Endothelial cell of umbilical vein (primary cell): ENCODE data around the gene SPOP. TPM values are rescaled to one million over a fixed set of nuclear protein-coding genes. Genes with fewer than 3 reads are reported as not detected.

Source experiments
- BruUV-seq: library from RNA; stranded (reverse); fragments of 400-500 nt; replicated peaks from 2 replicates; lab custom pipeline; 2021; lab: Mats Ljungman, UMichigan
- CTCF ChIA-PET: fragments of 300-600, 350-600 bp; sonication (Branson Sonifier 250); formaldehyde crosslinking; loops from one replicate; lab custom pipeline; 2021; ENCODE audit warnings: antibody characterized with exemption, inconsistent platforms; lab: Charles Lee
- POLR2A ChIA-PET: fragments of 300-600, 350-600 bp; sonication (Branson Sonifier 250); formaldehyde crosslinking; loops from one replicate; lab custom pipeline; 2021; ENCODE audit warnings: antibody characterized with exemption, inconsistent platforms; lab: Charles Lee
- DNase-seq: peaks from one replicate; pipeline ENCODE4 v3.0.0-alpha.2; 2011; ENCODE audit warnings: low read depth, low spot score
- FAIRE-seq: peaks from 2 replicates; lab custom pipeline; 2011; peaks lifted over from hg19 to GRCh38; lab: Jason Lieb, UNC
- H2AFZ ChIP-seq: 2 replicates; pipeline ENCODE4 v1.6.0; 2012; ENCODE audit warnings: low read depth, low read length, control low read depth, inconsistent platforms
- H3K27ac ChIP-seq: 2 replicates; pipeline ENCODE4 v1.5.1; 2011; ENCODE audit warnings: low read depth, mild to moderate bottlenecking, control low read depth, low read length, moderate library complexity; ENCODE audit not compliant: insufficient read depth
- H3K27me3 ChIP-seq, 2 experiments: 2 replicates each; pipeline versions ENCODE4 v1.6.0 to v1.6.1; 2011; ENCODE audit warnings: low read length in 2 of 2, mixed read lengths in 1 of 2; ENCODE audit not compliant: control insufficient read depth in 2 of 2, insufficient read depth in 2 of 2
- H3K36me3 ChIP-seq, 2 experiments: 2 replicates in 1 of 2; 3 replicates in 1 of 2; pipeline ENCODE4 v1.5.1; 2011; ENCODE audit warnings: low read length in 2 of 2, mild to moderate bottlenecking in 1 of 2, moderate library complexity in 1 of 2; ENCODE audit not compliant: control insufficient read depth in 2 of 2, insufficient read depth in 2 of 2; ENCODE audit errors: extremely low read depth in 1 of 2
- H3K4me1 ChIP-seq: 3 replicates; pipeline ENCODE4 v1.5.1; 2011; ENCODE audit warnings: mild to moderate bottlenecking, low read length; ENCODE audit not compliant: control insufficient read depth, insufficient read depth; ENCODE audit errors: extremely low read depth
- H3K4me2 ChIP-seq: 2 replicates; pipeline ENCODE4 v1.6.1; 2011; ENCODE audit warnings: low read length, control low read depth, mixed read lengths; ENCODE audit not compliant: insufficient read depth
- H3K4me3 ChIP-seq, 3 experiments: fragments of 200-600 bp in 1 of 3; sonication (generic), shearing (Covaris generic) in 1 of 3; replicated peaks in 1 of 3; 2 replicates each; pipeline ENCODE4 v1.5.1; 2011 to 2016; ENCODE audit warnings: control low read depth in 3 of 3, low read length in 3 of 3, mild to moderate bottlenecking in 2 of 3, inconsistent platforms in 1 of 3, low read depth in 1 of 3, moderate library complexity in 1 of 3; ENCODE audit not compliant: insufficient read depth in 1 of 3
- H3K79me2 ChIP-seq: 2 replicates; pipeline ENCODE4 v1.6.0; 2012; ENCODE audit warnings: low read length, inconsistent platforms; ENCODE audit not compliant: control insufficient read depth, insufficient read depth
- H3K9ac ChIP-seq: replicated peaks from 2 replicates; pipeline ENCODE3; 2011; ENCODE audit warnings: low read length, control low read depth; ENCODE audit not compliant: insufficient read depth; ENCODE audit errors: extremely low read depth
- H3K9me1 ChIP-seq: replicated peaks from 3 replicates; pipeline ENCODE4 v1.6.0; 2011; ENCODE audit warnings: mild to moderate bottlenecking, low read length; ENCODE audit not compliant: control insufficient read depth, insufficient read depth; ENCODE audit errors: extremely low read depth
- H3K9me3 ChIP-seq: replicated peaks from 2 replicates; pipeline ENCODE4 v1.5.1; 2012; ENCODE audit warnings: low read length, inconsistent platforms; ENCODE audit not compliant: control insufficient read depth, insufficient read depth
- H4K20me1 ChIP-seq: replicated peaks from 2 replicates; pipeline ENCODE3; 2011; ENCODE audit warnings: mild to moderate bottlenecking, low read length; ENCODE audit not compliant: control insufficient read depth, insufficient read depth; ENCODE audit errors: extremely low read depth
- EZH2 ChIP-seq: IDR thresholded peaks from 2 replicates; pipeline ENCODE4 v1.6.1; 2012; ENCODE audit warnings: borderline replicate concordance, low read depth, mild to moderate bottlenecking, moderate library complexity, low read length, inconsistent platforms; ENCODE audit not compliant: severe bottlenecking
- FOS ChIP-seq: IDR thresholded peaks from 2 replicates; pipeline ENCODE4 v1.6.1; 2011; ENCODE audit warnings: mild to moderate bottlenecking, low read length, moderate library complexity, borderline replicate concordance; ENCODE audit not compliant: insufficient read depth
- GATA2 ChIP-seq: IDR thresholded peaks from 2 replicates; pipeline ENCODE4 v1.7.0; 2011; ENCODE audit warnings: low read depth, mild to moderate bottlenecking, moderate library complexity, mixed read lengths, low read length; ENCODE audit not compliant: insufficient read length, insufficient read depth
- JUN ChIP-seq: IDR thresholded peaks from 2 replicates; pipeline ENCODE4 v1.6.1; 2011; ENCODE audit warnings: borderline replicate concordance, low read depth; ENCODE audit not compliant: insufficient read length, insufficient read depth
- MAX ChIP-seq: IDR thresholded peaks from 2 replicates; pipeline ENCODE4 v1.6.1; 2011; ENCODE audit not compliant: insufficient read depth, insufficient read length
- MYC ChIP-seq: IDR thresholded peaks from one replicate; pipeline ENCODE4 v1.6.1; 2011; ENCODE audit warnings: mild to moderate bottlenecking, low read depth, low read length
- POLR2A ChIP-seq: IDR thresholded peaks from 2 replicates; pipeline ENCODE4 v1.6.1; 2012; ENCODE audit warnings: low read depth, mild to moderate bottlenecking, control low read depth, low read length
- POLR2AphosphoS5 ChIP-seq: IDR thresholded peaks from 2 replicates; pipeline ENCODE4 v1.6.1; 2012; ENCODE audit warnings: low read depth, mild to moderate bottlenecking, control low read depth, low read length, moderate library complexity; ENCODE audit not compliant: insufficient read depth
- dilution Hi-C: fragments of 300-500 bp; cut with MboI; formaldehyde crosslinking; loops from one replicate; pipeline ENCODE4 v1.15.0; 2019; ENCODE audit warnings: low sequenced_read_pairs; ENCODE audit not compliant: extremely low pct_ligation_motif_present
- intact Hi-C: fragments of 100-400 bp; cut with micrococcal nuclease; formaldehyde crosslinking; loops from one replicate; pipeline ENCODE4 v1.10.0; 2022
- polyA plus RNA-seq, 4 experiments: library from polyadenylated mRNA; depleted of rRNA in 3 of 4; stranded (reverse) in 3 of 4; unstranded in 1 of 4; fragments of >200 nt; gene quantifications; 2 replicates each; pipeline versions ENCODE4 v1.2.1 to v1.2.3, GENCODE V29; 2011 to 2012; ENCODE audit warnings: missing spikeins in 1 of 4
- total RNA-seq: library from RNA; stranded (reverse); gene quantifications from 2 replicates; pipeline ENCODE4 v1.2.3, GENCODE V29; 2021
- TF ChIP-seq, protein P1 (sequence below), 2 donors: IDR thresholded peaks; 1 replicate in 1 of 2; 2 replicates in 1 of 2; pipeline ENCODE4 v1.5.1; 2011; ENCODE audit warnings: low read length in 2 of 2, mild to moderate bottlenecking in 2 of 2, moderate library complexity in 2 of 2, control low read depth in 1 of 2, inconsistent platforms in 1 of 2, low read depth in 1 of 2; ENCODE audit not compliant: insufficient read depth in 1 of 2; ENCODE audit errors: extremely low read depth in 1 of 2

SPOP gene
- total and polyA plus RNA-seq, 2 donors (not counting 3 experiments of a cell fraction or from before 2014, with no cell fraction given), result 46.9 to 61.0 TPM

DNA sequence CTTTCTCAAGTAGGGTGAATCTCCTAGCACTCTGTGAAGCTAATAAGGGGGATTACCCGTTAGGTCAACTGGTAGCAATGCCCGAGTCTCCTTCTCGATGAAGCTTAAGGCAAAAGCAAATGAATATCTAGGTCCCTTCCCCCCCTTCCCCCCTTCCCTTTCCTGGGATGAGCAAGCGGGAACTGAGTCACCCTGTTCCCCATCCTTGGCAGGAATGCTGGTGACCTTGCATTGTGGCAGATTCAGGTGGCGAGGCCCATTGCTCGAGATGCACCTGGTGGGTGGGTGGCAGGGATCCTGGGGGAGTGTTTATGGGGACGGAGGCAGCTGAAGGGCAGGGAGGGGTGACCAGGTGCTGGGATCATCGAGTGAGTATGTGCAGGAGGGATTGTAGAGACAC lies 95.1 kb downstream of the SPOP start:
- H3K4me3 ChIP-seq, result no peak overlapping the region
- FAIRE-seq, result no peak
- no peaks in the 10 kb centered on the region for H3K27me3 ChIP-seq
- H3K4me1 ChIP-seq, result peaks cover 6% of the 10 kb centered on the region
- dilution Hi-C loops (no loop called here), intact Hi-C loops (no loop called here)
- H3K27ac ChIP-seq, result no peak overlapping the region
- H2AFZ ChIP-seq, result no peak overlapping the region
- no peaks in the 10 kb centered on the region for H3K9me1 ChIP-seq
- TF ChIP-seq POLR2A (no peak), FOS (no peak), GATA2 (no peak), EZH2 (no peak), MAX (no peak), POLR2AphosphoS5 (no peak), MYC (no peak), JUN (no peak)
- TF ChIP-seq, protein P1, sequence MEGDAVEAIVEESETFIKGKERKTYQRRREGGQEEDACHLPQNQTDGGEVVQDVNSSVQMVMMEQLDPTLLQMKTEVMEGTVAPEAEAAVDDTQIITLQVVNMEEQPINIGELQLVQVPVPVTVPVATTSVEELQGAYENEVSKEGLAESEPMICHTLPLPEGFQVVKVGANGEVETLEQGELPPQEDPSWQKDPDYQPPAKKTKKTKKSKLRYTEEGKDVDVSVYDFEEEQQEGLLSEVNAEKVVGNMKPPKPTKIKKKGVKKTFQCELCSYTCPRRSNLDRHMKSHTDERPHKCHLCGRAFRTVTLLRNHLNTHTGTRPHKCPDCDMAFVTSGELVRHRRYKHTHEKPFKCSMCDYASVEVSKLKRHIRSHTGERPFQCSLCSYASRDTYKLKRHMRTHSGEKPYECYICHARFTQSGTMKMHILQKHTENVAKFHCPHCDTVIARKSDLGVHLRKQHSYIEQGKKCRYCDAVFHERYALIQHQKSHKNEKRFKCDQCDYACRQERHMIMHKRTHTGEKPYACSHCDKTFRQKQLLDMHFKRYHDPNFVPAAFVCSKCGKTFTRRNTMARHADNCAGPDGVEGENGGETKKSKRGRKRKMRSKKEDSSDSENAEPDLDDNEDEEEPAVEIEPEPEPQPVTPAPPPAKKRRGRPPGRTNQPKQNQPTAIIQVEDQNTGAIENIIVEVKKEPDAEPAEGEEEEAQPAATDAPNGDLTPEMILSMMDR (IDR thresholded peaks at IDR 0.05; ENCODE audit: extremely low read depth in 1 of 2, insufficient read depth in 1 of 2, low read depth in 1 of 2, low read length in 2 of 2), result no peak
- H3K79me2 ChIP-seq, result no peaks in the 10 kb centered on the region
- H3K4me2 ChIP-seq, result peak overlapping the region; percentile 8
- no TSS peak for BruUV-seq
- DNase-seq, result no peak
- H3K9ac ChIP-seq, result no peak overlapping the region
- H3K36me3 ChIP-seq, result no peaks in the 10 kb centered on the region
- H3K9me3 ChIP-seq, result no peaks in the 10 kb centered on the region
- POLR2A ChIA-PET, result no interaction called here
- CTCF ChIA-PET, result interaction anchor here (0.7 to 2.8 kb wide), 6 partner anchors 13 to 370 kb away, joined by 3 to 10 read pairs (median 3); no protein-coding TSS in a partner anchor
- no peaks in the 10 kb centered on the region for H4K20me1 ChIP-seq
